NCI-H1105 treated with DMSO at 0.1 percent for 48 hours (cell line): ENCODE results near the gene PADI3.

Experiments
- DNase-seq: peaks from one replicate; lab custom pipeline; 2025; lab: John Stamatoyannopoulos, UW

PADI3 gene

DNA sequence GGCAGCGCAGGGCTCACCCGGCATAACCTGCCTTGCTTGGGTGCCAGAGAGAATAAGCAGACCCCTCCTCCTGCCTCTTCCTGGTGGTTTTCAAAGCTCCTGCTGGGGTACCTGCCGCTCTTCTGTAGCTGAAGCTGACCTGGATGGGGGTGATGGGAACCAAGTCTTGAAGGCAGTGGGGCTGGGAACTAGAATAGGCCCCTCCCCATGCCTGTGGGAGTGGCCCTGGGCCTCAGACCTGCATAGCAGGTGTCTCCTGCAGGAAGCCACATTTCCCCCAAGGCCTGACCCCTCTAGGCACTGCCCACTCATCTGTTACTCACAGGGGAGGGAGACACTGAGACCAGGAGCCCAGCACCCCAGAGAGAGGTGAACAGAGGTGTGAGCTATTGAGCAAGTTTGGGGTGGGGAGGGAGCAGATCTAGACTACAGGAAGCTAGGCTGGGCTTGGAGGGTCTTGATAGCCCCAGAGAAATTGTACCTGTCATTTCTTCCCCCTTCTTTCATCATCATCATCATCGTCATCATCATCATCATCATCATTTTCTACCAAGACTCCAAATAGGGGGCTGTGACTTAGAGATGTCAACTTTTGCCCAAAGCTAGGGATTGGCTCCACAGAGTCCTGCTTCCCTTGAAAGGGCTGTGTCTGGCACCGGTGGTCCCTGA, 33.9 kb upstream of the PADI3 start:
- no peak for DNase-seq

DNA sequence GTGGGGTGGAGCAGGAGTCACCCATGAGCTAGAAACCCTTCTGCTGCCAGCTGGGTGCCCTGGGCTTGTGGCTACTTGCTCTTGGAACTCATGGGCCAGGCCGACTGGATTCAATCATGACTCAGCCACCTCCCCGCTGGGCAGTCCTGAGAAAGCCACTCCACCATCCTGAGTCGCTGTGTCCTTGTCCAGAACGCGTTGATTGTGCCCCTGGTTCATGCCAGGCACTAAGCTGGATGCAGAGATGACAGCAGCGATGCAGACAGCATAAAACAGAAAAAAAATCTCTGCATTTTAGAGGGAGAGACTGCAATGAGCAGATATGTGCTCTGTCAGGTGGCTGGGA, 33.4 kb upstream of the PADI3 start:
- DNase-seq: no peak

DNA sequence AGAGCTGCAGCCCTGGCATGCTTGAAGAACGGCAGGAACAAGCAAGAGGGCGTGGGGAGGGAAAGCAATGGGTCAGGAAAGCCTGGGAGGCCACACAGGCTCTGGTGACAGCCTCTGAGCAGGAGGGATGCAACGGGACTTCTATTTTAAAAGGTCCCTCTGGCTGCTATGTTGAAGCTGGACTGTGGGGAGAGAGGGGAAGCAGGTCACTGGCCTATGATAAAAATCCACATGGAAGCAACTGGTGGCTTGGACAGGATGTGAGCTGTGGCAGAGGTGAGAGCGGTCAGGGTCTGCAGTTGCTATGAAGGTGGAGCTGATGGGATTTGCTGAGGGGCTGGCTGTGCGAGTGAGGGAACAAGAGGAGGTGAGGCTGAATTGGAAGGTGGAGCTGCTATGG, 32.8 kb upstream of the PADI3 start:
- DNase-seq: no peak

DNA sequence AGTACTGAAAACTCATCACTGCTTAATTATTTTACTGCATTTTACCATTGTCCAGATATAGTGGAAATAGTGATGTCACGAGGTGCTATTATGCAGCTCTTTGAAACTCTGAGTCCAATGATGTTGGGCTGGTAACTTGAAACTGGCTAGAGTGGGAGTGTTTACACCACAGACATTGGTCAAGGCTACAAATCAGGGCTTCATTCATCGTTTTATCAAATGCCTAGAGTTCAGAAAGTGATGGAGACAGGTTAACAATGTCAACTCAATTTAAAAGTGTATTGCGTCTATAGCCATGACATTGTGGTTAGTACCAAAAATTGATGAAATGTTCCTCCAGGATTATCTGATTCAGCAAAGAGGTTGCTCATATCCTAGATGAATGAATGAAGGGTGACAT, 31.3 kb upstream of the PADI3 start:
- no peak for DNase-seq

DNA sequence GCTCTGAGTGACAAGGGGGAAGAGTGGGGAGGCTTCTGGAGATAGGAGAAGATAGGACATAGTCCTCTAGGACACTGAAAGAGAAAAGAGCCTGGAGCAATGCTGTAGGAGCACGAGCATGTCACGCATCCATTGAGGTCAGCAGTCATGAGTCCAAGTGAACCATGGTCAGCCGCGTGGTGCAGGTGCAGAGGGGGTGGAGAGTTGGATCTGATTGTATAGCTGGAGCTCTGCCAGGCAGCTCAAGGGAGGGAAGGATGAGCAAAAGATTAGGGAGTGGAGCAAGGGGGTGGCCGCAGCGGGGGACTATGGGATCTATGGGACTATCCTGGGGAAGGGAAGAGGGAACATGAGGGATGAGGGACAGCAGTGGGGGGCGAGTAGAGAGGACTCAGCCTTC, 30.0 kb upstream of the PADI3 start:
- no peak for DNase-seq

DNA sequence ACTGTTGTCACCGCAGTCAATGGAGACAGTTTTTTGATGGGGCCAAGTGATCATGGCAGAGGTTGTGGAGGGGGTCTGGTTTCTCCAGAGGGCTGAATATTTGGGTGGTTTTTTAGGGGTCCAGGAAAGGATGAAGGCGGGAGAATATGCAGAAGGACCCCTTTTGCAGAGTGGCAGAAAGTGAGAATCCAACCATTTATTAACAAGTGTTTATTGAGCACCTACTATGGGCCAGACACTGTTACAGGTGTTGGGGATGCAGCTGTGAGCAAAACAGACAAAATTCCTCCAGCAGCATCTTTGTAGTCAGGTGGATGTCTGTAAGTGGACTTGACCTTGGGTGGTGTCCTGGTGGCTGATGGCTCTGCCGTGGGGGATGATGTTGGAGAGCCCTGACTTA, 28.6 kb upstream of the PADI3 start:
- DNase-seq: no peak

DNA sequence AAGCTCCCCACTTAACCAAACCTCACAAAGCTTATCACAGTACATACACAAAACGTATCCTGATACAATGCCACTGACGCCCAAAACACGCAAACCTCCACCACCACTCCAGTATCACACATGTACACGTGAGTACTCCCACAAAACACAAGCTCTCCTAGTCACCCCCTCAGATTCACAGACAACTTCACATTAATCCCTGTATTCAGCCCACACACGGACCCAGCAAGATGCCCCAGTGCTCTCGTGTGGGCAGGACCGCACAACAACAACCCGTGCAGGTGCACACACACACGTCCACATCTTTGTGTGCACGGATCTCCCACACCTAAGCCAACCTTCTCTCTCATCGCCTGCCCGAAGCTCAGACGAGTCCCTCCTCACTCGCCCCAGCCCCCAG, 26.3 kb upstream of the PADI3 start:
- no peak for DNase-seq

DNA sequence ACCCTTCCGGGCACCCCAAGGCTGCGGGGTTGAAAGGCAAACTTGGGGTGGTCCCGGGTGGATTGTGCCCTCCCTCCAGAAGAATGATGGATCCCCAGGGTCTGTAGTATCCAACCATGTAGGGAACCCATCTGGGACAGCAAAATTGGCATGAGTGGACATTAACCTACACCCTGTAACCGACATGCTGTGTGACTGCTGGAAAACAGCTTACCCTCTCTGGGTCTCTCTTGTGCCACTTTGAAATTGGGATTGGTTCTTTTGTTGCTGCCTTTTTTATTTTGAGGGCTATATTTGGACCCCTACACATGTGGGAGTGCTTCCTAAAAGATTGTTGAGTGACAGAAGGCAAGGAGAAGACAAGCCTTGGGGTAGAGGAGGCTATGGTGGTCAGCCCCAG, 24.5 kb upstream of the PADI3 start:
- DNase-seq: no peak

DNA sequence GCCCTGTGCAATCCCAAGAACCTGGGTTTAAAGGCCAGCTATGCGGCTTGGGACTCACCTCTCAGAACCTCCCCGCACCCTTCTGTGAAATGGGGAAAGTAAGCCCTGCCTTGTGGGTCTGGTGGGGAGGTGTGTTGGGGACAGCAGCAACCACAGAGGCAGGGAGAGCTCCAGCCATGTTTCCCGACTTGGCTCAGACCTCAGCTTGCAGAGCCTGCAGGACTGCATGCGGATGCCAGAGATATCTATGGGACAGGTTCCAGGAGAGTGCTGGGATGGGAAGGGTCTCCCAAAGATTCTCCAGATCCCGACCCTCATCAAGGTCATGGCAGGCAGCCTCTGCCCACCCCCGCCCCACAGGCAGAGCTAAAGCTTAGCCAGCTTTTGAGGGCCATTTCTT, 23.8 kb upstream of the PADI3 start:
- no peak for DNase-seq

DNA sequence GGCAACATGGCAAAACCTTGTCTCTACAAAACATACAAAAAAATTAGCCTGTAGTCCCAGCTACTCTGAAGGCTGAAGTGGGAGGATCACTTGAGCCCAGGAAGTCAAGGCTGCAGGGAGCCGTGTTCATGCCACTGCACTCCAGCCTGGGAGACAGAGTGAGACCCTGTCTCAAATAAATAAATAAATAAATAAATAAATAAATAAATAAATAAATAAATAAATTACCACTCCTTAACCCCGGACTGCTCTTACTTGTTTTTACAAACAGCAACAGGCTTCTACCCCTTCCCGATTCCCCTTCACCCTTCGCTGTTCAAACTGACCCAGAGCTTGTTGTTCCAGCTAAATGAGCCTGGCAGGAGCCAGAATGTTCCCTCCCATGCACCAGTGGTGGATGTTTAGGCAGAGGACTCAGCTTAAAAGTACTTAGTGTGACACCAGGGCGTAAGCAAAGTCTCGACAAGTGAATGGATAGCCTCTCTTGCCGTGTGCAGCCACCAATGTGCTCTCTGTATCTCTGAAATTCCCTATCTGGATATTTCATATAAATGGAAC, 21.5 kb upstream of the PADI3 start:
- DNase-seq: no peak

DNA sequence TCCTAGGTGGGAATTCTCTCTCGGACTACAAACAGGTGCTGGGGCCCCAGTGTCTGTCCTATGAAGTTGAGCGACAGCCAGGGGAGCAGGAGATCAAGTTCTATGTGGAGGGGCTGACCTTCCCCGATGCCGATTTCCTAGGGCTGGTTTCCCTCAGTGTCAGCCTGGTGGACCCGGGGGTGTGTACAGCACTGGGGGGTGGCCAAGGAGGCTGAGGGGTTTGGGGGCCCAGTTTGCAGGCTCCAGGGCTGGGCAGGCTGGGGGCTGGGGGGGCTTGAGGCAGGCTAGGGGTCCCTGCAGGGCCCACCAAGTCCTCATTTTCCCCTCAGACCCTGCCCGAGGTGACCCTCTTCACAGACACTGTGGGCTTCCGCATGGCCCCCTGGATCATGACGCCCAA, 20.3 kb upstream of the PADI3 start:
- DNase-seq: no peak

DNA sequence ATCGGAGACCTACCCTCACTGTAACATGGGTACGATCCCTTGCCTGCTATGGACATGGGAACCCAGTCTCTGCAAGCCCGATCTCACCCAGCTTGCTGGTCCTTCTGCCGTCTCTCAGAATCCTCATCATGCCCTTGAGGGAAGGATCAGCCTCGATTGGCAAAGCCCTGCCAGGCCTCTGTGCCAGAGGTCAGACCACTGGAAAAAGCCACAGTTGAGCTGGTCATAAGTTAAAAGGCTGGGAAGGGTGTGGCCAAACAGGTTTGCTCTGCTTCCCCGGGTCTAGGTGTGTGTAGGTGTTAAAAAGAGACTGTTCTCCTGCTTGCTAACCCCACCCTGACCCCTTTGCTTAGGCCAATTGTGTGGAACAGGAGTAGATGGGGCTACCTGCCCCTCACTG, 19.5 kb upstream of the PADI3 start:
- DNase-seq: no peak

DNA sequence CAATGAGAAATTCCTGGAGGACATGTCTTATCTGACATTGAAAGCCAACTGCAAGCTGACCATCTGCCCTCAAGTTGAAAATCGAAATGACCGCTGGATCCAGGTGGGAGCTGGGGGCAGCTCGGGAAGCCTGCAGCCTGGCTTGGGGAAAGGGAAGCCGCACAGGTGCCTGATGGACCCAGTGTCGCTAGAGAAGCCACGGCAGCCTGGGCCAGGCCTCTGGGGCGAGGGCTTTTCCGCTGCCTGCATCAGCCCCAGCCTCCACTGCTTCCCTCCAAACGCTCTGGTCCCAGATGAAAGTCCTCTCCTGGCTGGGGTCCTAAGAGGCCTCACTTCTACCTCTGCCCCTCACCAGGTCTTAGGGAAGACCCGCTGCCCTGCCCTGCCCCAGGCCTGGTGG, 18.8 kb upstream of the PADI3 start:
- DNase-seq: no peak

DNA sequence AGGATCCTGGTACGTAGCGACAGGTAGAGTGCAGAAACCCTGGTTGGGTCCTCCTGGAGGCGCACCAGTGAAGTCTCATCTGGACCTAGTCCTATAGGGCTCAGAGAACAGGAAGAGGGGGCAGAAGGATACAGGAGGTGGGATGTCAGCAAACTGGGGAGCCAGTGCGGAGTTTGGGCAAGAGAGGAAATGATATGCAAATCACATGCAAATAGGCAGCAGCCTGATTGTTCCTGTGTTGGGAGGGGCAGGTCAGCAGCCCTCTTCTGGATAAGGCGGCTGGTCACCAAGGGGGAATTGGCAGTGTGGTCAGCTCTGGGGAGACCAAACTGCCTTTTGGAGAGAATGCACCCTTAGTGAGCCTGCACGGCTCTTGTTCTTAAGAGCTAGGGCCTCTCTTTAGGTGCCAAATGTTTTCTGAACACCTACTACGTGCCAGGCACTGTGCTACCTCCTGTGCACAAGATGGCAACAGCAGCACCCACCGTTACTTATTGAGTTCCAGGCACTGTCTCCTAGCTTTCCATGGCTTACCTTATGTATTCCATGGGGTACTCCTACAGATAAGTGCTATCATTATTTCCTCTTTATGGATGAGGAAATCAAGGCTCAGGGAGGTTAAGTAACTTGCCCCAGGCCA, 18.1 kb upstream of the PADI3 start:
- DNase-seq: no peak

DNA sequence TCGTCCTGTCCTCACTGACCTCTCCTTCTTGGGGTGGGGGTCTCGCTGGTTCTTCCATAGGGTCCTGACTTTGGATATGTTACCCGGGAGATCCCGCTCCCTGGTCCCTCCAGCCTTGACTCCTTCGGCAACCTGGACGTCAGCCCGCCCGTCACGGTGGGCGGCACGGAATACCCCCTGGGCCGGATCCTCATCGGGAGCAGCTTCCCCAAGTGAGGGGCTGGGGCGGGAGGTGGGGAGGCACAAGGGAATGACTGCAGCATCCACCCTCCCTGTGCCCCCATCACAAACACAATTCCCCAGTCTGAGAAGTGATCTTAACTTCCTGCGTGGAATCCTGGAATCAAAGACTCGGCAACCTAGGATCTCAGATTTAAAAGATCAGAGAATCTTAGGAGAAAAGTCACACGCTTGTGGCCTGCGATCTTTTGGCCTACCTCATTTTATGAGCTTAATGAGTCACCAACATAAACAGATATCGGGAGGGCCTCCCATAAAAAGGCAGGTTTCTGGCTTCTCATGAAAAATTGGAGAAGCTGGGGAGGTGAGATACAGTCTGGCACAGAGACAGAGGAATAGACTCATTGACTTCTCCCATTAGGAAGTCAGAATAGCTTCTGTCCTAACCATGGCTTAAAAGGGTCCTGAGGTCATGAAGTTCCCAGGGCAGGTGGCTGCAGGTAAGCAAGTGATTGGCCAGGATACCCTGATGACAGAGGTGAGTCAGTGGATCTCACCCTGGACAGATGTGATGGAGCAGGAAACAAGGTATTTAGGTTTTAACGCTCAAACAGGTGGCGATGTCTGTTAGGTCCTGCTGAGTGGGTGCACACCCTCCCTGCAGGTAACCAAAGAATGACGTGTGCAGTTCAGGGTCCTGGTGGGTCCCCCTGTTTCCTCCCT, 15.9 kb upstream of the PADI3 start:
- no peak for DNase-seq

DNA sequence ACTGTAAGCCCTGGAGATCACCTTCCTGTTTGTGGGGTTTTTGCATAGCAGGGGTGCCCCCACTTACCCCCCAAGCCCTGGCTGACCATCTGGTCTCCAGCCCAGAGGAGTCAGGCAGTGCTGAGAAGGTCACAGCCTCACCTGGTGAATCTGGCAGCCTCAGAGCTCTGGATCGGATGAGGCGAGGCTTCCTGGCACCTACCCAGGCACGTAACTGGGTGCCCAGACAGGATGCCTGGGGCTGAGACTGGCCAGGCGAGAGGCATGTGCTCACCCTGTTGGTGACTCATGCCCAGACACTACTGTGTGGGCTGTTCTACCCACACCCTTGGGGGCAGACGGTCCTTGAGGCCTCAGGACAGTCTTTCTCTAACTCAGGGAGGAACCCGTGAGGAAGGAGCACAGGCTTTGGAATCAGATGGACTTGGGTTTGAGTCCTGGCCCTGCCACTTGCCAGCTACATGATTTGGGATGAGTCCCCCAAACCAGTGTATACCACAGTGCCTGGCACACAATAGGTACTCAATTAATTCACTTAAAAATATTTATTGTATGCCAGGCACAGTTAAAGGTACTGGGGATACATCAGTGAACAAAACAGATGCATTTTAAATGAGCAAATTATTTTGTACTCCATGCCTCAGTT, 15.1 kb upstream of the PADI3 start:
- no peak for DNase-seq

DNA sequence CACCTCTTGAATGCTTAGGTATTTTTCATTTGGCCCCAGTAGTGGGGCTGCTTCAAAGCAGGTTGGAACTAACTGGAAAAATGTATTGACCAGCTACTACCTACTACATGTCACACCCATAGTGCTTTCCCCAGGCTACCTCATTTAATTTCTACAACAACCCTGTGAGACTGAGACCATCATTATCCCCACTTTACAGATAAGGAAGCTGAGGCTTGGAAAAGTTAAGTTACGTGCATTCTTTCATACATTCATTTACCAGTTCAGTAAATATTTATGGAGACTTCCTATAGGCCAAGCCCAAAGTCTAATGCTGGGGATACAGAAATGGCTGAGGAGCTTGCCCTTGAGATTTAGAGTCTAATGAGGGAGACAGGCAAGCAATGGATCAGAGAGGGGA, 14.5 kb upstream of the PADI3 start:
- DNase-seq: no peak

DNA sequence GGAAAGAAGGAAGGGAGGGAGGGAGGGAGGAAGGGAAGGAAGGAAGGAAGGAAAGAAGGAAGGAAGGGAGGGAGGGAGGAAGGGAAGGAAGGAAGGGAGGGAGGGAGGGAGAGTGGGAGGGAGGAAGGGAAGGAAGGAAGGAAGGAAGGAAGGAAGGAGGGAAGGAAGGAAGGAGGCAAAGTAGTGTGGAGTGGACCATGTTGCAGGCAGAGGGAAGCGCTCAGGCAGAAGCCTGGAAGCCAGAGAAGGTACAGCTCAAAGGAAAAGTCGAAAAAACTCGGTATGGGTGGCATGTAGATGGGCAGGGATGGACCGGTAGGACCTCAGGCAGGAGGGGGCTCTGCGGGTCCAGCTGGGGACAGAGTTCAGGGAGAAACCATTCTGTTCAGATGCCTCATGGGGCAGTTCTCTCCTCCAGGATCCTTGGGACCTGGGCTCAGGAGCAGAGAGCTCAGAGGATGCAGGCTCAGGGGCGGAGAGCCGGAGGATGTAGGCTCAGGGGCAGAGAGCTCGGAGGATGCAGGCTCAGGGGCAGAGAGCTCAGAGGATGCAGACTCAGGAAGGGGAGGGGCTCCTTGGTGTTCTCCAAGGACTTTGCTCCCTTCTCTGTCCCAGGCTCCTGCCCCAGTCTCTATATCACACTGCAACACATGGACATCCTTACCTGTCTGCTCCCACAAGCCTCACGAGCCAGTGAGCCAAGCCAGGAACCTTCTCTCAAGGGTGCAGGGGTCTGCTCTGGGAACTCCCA, 13.6 kb upstream of the PADI3 start:
- no peak for DNase-seq

DNA sequence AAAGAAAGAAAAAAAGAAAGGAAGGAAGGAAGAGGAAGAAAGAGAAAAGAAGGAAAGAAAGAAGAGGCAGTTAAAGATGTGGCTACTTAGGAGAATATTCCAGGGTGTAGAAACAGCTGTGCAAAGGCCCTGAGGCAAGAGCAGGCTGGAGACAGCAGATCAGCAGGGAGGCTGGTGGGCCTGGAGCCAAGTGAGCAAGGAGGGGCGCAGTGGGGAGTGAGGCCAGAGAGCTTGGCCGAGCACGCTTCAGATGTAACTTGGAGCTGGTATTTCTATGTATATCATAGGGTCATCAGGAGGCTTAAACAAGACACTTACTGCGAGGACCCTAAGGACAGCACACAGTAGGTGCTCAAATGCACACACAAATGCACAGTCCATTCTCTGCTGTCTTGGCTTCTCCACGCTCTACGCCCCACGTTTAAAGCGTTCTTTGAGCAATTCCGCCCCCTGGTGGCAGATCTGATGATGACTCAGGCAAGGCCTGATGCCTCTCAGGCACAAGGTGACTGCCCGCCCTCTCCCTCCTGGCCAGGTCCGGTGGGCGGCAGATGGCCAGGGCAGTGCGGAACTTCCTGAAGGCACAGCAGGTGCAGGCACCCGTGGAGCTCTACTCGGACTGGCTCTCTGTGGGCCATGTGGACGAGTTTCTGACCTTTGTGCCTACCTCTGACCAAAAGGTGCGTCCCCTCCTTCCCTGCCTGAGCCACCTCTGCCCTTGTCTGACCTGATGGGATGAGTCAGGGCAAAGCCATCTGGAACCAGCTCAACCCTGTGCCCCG, 11.9 kb upstream of the PADI3 start:
- peak; percentile 68 for DNase-seq

DNA sequence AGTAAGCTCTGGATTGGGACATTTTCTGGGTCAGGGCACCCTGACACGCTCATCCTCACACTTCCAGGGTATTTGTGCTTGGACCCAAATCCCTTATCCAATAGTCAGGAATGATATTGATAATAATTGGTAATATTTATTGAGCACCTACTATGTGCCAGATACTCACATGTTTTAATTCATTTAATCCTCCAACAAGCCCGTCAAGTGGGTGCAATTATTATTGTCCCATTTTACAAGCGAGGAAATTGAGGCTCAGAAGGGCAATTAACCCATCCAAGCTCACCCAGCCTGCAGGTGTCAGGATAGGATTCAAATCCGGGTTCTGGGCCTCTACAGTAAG, 11.4 kb upstream of the PADI3 start:
- DNase-seq: no peak

DNA sequence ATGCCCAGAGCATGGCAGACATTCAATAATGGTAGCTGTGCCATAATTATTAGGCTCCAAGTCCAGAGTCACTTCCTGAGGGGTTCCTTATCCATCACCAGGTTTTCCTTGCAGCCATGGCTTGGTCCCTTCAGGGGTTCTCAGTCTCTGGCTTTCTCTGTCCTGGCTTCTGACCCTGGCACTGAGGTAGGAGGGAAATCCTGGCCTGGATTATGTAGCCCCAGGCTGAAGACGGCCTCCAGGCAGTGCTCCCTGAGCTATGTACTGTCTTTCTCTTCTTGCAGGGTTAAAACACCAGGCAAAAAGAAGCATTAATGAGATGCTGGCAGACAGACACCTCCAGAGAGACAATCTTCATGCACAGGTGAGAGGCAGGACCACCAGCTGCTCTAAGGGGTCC, 9.5 kb upstream of the PADI3 start:
- DNase-seq: peak; percentile 83
